ENCODE measurements around the gene UPK3BL2.
"Not testable (repeated sequence)": the region's sequence is repeated elsewhere in the genome, so short reads cannot be mapped to it uniquely, and the experiment has no call there.

The UPK3BL2 gene

DNA sequence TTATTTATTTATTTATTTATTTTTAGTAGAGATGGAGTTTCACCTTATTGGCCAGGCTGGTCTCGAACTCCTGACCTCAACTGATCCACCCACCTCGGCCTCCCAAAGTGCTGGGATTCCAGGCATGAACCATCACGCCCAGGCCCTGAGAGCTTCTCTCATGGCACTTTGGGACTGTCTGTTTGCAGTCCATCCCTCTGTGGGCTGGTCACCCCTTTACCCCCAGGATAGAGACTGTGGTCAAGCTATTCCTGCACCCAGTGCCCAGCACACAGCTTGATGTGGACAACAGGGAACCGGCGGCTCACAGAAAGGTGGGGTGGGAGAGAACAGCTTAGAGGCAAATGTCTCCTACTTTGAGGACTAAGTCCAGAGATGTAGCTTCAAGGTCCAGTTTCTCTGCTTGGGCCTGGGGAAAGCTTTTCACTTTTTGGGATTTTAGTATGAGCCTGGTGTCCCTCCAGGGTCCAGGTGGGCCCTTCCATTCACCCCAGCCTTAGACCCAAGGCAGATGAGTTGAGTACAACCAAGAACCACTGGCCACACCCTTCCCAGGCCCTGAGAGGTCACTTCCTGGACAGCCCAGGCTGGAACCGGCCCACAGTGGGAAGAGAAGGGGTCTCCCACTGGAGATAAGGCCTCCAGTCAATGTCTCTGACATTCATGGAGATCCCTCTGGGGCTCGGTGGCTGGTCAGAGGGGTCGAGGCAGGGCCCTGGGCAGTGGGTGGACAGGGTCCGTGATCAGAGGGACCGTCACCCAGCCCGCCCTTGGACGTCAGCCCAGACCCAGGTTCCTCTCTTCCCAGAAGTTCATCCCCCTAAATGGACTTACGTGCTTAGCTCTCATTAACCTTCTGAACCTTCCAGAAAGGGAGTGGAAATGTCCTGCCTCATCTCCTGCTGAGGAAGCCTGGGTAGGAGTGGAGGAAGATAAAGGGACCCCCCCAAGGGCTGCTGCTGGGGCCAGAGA is 15.4 kb downstream of the UPK3BL2 start:
- not testable (repeated sequence) for DNase-seq

DNA sequence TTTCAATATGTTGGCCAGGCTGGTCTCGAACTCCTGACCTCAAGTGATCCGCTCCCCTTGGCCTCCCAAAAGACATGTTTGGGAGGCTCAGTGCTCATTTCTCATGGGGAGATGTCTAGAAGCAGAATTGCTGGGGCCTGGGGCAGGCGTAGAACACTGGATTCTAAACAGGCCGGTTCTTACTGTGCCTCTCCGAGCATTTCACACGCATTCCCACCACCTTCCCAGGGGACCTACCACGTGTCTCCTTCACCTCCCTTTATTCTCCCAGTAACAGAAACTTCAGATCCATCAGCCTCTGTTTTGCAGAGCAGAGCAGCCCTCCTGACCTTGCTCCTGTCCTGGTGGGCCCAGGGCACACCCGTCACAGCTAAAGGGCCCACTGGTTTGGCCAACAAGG is 16.3 kb downstream of the UPK3BL2 start:
- DNase-seq, result not testable (repeated sequence)

DNA sequence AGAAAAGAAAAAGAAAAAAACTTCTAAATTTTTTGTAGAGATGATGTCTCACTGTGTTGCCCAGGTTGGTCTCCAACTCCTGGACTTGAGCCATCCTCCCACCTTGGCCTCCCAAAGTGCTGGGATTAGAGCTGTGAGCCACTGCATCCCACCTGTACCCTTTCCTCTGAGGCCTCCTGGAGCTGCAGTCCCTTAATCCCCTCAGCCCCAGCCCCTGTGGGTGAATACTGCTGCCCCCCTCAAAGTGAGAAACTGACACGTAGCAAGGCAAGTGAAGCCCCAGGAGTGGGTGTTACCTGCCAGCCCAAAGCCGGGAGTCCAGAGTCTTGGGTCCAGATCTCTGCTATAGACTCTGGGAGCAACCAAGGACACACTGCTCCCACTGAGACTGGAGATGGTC is 18.7 kb downstream of the UPK3BL2 start:
- DNase-seq, result not testable (repeated sequence)

DNA sequence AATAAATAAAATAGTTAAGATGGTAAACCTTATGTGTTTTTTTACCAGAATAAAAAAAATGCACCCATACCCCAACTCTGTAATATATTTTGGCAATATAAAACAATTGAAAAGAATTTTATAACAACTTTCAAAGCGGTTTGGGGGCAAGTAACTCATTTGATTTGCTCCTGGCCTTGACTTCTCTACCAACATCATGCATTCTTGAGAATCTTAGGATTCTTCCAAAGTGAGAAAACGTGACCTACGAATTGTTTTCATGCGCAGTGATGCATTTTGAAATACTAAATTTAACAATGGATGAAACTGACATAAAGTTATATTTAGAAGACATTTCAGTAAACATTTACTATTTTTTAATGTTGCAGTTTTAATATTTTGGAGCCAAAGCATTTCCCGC is 22.7 kb downstream of the UPK3BL2 start:
- DNase-seq, result not testable (repeated sequence)

DNA sequence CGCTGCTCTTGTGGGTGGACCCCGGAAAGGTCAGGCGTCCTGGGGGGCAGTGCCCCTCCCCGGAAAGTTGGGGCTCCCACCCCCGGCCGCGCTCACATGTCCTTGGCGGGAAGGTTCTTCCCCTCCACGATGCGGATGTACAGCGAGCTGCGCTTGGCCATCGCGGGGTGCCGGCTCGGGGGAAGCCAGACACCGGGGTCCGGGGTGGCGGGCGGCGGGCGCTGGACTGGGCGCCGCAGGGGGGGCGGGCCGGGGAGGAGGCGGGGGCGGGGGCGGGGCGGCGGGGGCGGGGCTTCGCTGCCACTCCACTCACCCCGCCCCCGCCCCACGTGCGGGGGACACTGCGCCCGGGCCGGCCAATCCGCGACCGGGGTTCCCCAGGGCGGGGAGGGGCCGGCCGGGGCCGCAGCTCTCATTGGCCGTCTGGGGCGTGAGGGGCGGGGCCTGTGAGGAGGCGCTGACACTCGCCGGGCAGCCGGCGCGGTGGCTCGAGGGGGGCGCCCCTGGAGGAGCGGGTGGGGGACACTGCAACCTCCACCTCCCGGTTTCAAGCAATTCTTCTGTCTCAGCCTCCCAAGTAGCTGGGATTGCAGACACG is 25.8 kb downstream of the UPK3BL2 start, which contains the start of gene RASA4B:
Gene RASA4B, minus strand, starts transcription at position 228 of the 598 bp plus-strand sequence. Its CDS starts 67 bp downstream, at position 161.
- DNase-seq, result not testable (repeated sequence)

- DNase-seq, result not testable (repeated sequence)
Observed at GRCh38 chr7:102516951-102517350, 26.5 kb downstream of the UPK3BL2 start.

DNA sequence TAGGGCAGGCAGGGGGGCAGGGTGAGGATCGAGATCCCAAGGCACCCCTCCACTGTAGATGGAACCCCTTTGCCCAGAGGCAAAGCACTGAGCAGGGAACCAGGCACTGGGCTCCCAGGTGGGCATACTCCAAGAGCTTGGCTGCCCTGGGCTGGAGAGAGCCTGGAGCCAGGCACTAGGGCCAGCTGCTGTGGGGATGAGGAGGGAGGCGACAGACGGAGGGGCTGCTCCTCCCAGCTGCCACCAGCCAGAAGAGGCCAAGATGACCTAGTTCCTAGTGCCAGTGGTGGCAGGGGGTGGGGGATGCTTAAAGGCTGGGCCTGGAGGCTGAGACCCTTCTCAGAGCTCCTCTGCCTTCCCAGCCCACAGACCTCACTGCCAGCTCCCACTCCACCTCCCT is 27.6 kb downstream of the UPK3BL2 start:
- not testable (repeated sequence) for DNase-seq

- DNase-seq, result not testable (repeated sequence)
Observed at GRCh38 chr7:102514881-102515721, 28.4 kb downstream of the UPK3BL2 start.

- DNase-seq, result not testable (repeated sequence)
Observed at GRCh38 chr7:102512642-102513221, 30.8 kb downstream of the UPK3BL2 start.

DNA sequence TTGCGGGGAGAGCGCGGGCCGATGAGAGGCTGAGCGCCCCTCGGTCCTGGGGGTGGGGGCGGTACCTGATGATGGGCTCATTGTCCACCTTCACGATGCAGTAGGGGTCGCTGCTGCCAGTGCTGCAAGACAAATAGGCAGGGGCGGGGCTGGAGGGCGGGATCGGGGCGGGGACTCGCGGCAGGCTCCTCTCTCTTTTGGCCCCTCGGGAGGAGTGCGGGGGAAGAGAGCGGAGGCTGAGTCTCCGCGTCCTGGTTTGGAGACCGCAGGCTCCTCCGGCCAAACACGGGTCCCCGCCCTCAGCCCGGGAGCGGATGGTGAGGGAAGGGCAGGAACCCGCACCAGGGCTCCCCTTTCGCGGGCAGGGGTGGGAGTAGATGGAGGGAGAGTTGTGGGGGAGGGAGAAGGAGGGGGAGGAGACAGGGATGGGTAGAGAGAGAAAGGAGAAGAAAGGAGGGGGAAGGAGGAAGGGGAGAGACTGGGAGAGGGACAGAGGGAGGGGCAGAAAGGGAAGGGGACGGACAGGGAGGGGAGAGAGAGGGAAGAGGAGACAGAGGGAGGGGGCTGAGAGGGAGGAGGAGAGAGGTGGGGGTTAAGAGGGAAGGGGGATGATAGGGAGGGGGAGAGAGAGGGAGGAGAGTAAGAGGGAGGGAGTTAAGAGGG is 31.5 kb downstream of the UPK3BL2 start:
- DNase-seq, result not testable (repeated sequence)

- not testable (repeated sequence) for DNase-seq
Observed at GRCh38 chr7:102510575-102510974, 32.9 kb downstream of the UPK3BL2 start.

DNA sequence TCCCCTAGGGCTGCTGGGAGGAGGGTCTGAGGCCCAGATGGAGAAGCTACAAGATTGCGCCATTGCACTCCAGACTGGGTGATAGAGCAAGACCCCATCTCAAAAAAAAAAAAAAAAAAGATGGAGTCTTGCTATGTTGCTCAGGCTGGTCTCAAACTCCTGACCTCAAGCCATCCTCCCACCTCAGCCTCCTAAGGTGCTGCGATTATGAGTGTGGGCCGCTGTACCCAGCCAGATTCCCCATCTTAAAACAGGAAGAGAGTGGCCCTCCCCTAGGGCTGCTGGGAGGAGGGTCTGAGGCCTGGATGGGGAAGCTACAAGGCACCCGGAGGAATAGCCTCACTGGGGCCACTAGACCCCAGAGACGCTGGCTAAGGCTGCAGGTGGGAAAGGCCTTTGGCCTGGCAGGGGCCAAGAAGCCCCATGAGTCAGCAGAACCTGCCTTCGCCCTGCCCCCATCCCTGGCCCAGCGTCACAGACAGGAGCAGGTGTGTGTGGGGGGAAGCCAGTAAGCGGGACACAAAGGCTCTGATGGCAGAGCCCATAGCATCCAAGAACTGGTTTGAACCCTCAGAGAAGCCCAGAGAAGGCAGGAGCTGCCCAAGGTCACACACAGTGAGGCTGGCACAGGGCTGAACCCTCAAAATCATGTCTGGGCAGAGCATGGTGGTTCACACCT is 35.9 kb downstream of the UPK3BL2 start:
- not testable (repeated sequence) for DNase-seq

DNA sequence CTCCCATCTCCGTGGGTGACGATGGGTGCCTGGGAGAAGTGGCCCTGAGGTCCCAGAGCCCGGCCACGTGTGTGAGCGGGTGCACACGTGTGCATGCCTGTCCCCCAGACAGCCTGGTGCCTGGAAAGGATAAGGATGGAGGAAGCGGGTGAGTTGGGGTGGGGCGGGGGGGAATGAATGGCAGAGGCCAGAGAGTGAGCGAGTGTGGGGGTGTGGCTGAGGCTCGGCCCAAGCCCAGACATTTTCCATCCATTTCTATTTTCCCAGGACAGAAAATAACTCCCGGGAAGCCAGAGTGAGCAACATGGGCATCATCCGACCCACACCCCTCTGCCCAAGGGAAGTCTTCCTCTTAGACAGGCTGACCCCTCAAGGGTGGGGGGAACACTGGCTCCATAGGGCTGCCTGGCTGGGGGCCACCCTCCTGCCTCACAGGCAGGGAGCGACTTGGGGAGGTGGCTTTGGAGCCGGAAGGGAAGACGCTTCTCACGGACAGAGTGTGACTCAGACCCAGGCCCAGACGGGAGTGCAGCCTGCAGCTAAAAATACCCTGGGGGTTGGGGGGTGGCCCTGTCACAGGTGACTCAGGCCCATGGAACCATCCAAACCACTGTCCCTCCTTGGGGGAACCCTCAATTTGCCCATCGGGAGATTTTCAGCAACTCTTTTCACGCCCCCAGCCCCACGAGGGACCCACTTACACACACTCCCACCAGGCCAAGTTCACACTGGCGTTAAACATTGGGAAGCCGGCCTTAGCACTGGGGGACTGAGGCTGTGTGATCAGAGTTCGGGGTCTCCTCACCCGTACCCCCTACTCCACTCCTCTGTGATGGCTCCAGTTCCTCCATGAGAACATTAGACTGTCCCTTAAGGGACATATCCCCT is 38.0 kb downstream of the UPK3BL2 start:
- not testable (repeated sequence) for DNase-seq

- not testable (repeated sequence) for DNase-seq
Observed at GRCh38 chr7:102503141-102503540, 40.4 kb downstream of the UPK3BL2 start.

DNA sequence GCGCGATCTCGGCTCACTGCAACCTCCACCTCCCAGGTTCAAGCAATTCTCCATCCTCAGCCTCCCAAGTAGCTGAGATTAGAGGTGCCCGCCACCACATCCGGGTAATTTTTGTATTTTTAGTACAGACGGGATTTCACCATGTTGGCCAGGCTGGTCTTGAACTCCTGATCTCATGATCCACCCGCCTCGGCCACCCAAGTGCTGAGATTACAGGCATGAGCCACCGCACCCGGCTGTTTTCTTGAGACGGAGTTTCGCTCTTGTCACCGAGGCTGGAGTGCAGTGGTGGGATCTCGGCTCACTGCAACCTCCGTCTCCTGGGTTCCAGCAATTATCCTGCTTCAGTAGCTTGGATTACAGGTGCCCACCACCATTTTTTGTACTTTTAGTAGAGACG is 45.2 kb downstream of the UPK3BL2 start:
- DNase-seq, result not testable (repeated sequence)

GRCh38 chr7:102497308-102497707 is 46.2 kb downstream of the UPK3BL2 start:
- not testable (repeated sequence) for DNase-seq

GRCh38 chr7:102496861-102497260 is 46.6 kb downstream of the UPK3BL2 start:
- DNase-seq, result not testable (repeated sequence)

DNA sequence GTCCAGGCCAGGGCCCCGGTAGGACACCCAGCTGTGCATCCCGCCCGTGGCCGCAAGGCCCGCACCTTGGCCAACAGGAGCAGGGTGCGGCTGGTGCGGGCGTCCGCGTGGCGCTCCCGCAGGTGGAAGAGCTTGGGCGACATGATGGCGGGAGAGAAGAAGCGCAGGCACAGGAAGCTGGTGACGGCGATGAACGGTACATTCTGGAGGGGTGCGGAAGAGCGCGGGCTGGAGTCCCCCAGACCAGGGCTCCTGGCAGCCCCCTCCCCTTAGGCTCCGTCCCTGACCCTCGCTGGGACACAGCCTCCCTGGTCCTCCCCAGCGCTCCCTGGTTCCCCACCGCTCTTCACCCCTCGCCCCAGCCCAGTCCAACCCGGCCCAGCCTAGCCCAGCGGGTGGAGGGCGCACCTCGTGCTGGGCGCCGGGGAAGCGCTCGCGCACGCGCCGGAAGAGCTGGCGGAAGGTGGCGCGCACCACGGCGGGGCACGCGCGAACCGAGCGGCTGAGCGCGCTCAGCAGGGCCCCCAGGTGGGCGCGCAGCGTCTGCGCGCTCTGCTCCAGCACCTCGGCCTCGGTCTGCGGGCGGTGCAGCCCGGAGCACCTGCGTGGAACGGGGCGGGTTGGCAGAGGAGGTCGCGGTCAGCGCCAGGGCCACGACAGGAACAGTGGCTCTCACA is 48.9 kb downstream of the UPK3BL2 start:
- not testable (repeated sequence) for DNase-seq

DNA sequence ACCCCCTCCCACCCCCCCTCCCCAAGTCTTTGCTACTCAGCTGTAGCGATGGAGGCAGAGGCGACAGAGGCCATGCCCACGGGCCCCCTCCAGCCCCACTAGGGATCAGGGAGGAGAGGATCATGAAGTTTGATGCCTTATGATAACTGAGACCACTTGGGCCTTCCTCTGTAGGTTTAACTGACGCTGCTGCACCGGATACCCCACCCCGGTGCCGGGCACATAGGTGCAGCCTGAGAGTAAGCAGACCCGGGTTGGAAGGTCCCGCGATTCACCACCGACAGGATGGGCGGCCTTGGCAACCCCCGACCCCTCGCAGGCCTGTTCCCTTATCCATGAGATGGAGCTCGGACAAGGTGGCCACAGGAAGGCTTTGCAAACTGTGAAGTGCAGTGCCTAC is 49.5 kb downstream of the UPK3BL2 start:
- not testable (repeated sequence) for DNase-seq

Data from CD4-positive, alpha-beta T cell treated with Interferon gamma for 1 hour (primary cell).